Adipocyte (in vitro differentiated cells): Measurements from ENCODE around the gene DNAH11.

Source experiments
- DNase-seq: peaks from one replicate; pipeline ENCODE4 v3.0.0-alpha.2; 2015; ENCODE audit warnings: low read depth
- H3K27me3 ChIP-seq: replicated peaks from 2 replicates; pipeline ENCODE4 v1.7.0; 2013; ENCODE audit warnings: mild to moderate bottlenecking, low read length, moderate library complexity; ENCODE audit not compliant: control insufficient read depth, insufficient read depth
- H3K36me3 ChIP-seq: 2 replicates; pipeline ENCODE4 v1.7.0; 2013; ENCODE audit warnings: low read length, mild to moderate bottlenecking, moderate library complexity; ENCODE audit not compliant: control insufficient read depth, insufficient read depth, severe bottlenecking
- H3K4me1 ChIP-seq: 2 replicates; pipeline ENCODE4 v1.7.0; 2013; ENCODE audit warnings: mild to moderate bottlenecking, low read length, moderate library complexity; ENCODE audit not compliant: control insufficient read depth, insufficient read depth
- H3K4me3 ChIP-seq: 2 replicates; pipeline ENCODE4 v1.7.0; 2013; ENCODE audit warnings: mild to moderate bottlenecking, low read length, moderate library complexity
- H3K9ac ChIP-seq: 2 replicates; pipeline ENCODE4 v1.7.0; 2013; ENCODE audit warnings: mild to moderate bottlenecking, low read length, moderate library complexity
- H3K9me3 ChIP-seq: 2 replicates; pipeline ENCODE4 v1.7.0; 2013; ENCODE audit warnings: mild to moderate bottlenecking, low read length, moderate library complexity; ENCODE audit not compliant: control insufficient read depth

The DNAH11 gene

DNA sequence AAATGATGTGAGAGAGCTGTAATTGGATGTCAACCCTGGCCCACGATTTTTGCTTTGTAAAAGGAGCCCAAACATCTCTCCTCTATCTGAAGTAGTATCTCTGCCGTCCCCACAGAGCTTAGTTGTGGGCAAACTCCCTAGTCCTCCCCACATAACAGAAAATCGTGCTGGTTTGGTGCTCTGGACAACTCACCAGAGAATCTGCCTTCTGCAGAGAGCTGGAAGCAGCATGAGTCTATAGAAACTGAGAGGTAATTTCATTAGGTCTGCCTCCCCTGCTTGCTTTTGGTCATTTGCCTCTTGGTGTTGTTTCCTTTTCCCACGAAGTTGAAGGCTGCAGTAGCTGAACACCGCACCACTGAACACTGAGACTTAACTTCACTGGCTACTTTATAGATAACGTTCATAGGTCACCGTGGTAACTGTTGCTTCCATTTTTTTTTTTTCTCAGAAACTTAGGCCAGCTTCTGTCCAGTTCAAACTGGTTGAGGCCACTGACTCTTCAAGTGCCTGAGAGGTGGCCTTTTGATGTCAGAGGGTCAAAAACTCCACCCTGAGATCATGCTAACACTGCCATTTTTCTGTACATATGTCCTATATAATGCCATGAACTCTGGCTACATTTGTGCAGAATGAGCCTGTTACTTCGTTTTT is 406.2 kb downstream of the DNAH11 start:
- Histone ChIP-seq H3K27me3 (no peaks in the 10 kb centered on the region), H3K36me3 (no peaks in the 10 kb centered on the region), H3K4me3 (no peak overlapping the region), H3K9me3 (no peaks in the 10 kb centered on the region), H3K4me1 (peaks cover 14% of the 10 kb centered on the region), H3K9ac (no peak overlapping the region)
- DNase-seq = no peak
